HUES6 (cell line): ENCODE results near the gene CDK4.

Source experiments
- H3K27ac ChIP-seq: 2 replicates; pipeline ENCODE4 v1.7.0; 2013; ENCODE audit warnings: low read depth, mild to moderate bottlenecking, low read length, inconsistent platforms
- H3K27me3 ChIP-seq: 2 replicates; pipeline ENCODE4 v1.6.1; 2013; ENCODE audit warnings: low read length; ENCODE audit not compliant: control insufficient read depth, insufficient read depth
- H3K36me3 ChIP-seq: 2 replicates; pipeline ENCODE4 v1.6.1; 2013; ENCODE audit warnings: low read length; ENCODE audit not compliant: control insufficient read depth, insufficient read depth
- H3K4me1 ChIP-seq: 2 replicates; pipeline ENCODE4 v1.6.1; 2013; ENCODE audit warnings: low read length; ENCODE audit not compliant: control insufficient read depth, insufficient read depth
- H3K4me3 ChIP-seq: 2 replicates; pipeline ENCODE4 v1.5.1; 2013; ENCODE audit warnings: low read depth, low read length
- H3K9ac ChIP-seq: one replicate; pipeline ENCODE4 v1.6.1; 2013; ENCODE audit warnings: mild to moderate bottlenecking, low read length
- H3K9me3 ChIP-seq: 2 replicates; pipeline ENCODE4 v1.6.1; 2013; ENCODE audit warnings: low read depth, low read length; ENCODE audit not compliant: control insufficient read depth, insufficient read depth

The CDK4 gene

DNA sequence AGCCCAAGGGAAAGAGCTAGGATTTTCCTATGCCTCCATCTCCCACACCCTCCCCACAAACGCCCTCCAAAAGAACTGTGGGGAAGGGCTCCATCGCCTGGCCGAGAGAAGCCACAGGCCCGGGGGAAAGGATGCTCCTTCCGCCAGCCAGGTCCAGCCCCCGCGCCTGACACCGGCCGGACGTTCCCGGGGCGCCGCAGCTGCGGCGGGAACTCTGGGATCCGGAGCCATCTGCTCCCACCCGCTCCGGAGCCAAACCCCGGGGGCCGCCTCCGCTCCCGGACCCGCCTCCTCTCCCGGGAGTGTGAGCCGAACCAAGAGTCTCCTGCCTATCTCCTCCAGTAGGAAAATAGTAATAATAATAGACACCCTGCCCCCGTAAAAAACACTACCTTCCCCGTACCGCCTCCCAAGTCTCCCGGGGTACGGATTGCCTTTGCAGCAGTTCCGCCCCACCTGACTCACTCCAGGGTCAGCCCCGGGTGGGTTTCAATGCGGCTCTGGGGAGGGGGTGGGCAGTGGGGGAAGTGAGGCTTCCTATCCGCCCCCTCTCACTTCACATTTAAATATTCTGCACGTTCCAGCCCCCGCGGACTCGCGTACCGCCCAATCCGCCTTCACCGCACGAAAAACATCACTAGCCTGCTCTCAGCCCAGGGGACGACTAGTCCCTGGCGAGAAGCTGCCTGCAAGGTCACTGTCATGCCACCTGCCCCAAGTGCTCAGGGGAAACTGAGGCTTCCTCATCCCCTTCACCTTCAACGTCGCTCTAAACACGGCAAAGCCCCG, 16.0 kb downstream of the CDK4 start:
- Histone ChIP-seq H3K9me3 (no peaks in the 10 kb centered on the region), H3K4me3 (peak overlapping the region; percentile 53), H3K27ac (no peak overlapping the region), H3K36me3 (no peaks in the 10 kb centered on the region), H3K27me3 (peaks cover 99% of the 10 kb centered on the region), H3K4me1 (peaks cover 16% of the 10 kb centered on the region), H3K9ac (no peak overlapping the region)

GRCh38 chr12:57735198-57735855, 16.8 kb downstream of the CDK4 start:
- Histone ChIP-seq H3K9ac (no peak overlapping the region), H3K36me3 (no peaks in the 10 kb centered on the region), H3K4me1 (peaks cover 16% of the 10 kb centered on the region), H3K9me3 (no peaks in the 10 kb centered on the region), H3K27me3 (peaks cover 99% of the 10 kb centered on the region), H3K4me3 (peak overlapping the region; percentile 53), H3K27ac (no peak overlapping the region)

DNA sequence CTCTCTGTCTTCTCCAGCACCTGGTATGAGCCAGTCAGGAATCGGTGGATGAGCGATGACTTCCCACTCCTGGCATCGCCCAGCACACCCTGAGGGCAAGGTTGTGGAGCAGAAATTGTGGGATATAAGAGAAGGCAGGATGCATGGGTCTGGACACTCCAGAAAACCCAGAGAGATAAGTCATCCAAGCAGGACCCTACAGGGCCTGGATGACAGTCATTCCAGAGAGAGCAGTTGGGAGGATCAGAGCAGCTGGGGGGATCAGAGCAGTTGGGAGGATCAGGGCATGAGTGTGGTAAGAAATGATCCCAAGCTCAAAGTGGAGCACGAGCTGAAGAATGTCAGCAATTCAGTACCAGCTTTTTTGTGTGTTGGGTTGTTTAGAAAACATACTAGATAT, 17.5 kb downstream of the CDK4 start:
- Histone ChIP-seq H3K36me3 (no peaks in the 10 kb centered on the region), H3K9me3 (no peaks in the 10 kb centered on the region), H3K9ac (no peak overlapping the region), H3K27me3 (peaks cover 99% of the 10 kb centered on the region), H3K27ac (no peak overlapping the region), H3K4me1 (peaks cover 16% of the 10 kb centered on the region), H3K4me3 (no peak overlapping the region)

- H3K36me3 ChIP-seq = no peaks in the 10 kb centered on the region
- no peaks in the 10 kb centered on the region for H3K9me3 ChIP-seq
- no peak overlapping the region for H3K9ac ChIP-seq
- no peak overlapping the region for H3K27ac ChIP-seq
- peaks cover 99% of the 10 kb centered on the region for H3K27me3 ChIP-seq
- peaks cover 11% of the 10 kb centered on the region; the same call in 1 of the 2 replicates for H3K4me1 ChIP-seq
- H3K4me3 ChIP-seq = no peak overlapping the region
Observed at GRCh38 chr12:57733928-57734327, 18.2 kb downstream of the CDK4 start.

- H3K36me3 ChIP-seq = no peaks in the 10 kb centered on the region
- peaks cover 11% of the 10 kb centered on the region; the same call in 1 of the 2 replicates for H3K4me1 ChIP-seq
- no peak overlapping the region for H3K27ac ChIP-seq
- H3K9me3 ChIP-seq = no peaks in the 10 kb centered on the region
- H3K27me3 ChIP-seq = peaks cover 99% of the 10 kb centered on the region
- no peak overlapping the region for H3K9ac ChIP-seq
- H3K4me3 ChIP-seq = no peak overlapping the region
Observed at GRCh38 chr12:57732726-57733593, 19.1 kb downstream of the CDK4 start.

DNA sequence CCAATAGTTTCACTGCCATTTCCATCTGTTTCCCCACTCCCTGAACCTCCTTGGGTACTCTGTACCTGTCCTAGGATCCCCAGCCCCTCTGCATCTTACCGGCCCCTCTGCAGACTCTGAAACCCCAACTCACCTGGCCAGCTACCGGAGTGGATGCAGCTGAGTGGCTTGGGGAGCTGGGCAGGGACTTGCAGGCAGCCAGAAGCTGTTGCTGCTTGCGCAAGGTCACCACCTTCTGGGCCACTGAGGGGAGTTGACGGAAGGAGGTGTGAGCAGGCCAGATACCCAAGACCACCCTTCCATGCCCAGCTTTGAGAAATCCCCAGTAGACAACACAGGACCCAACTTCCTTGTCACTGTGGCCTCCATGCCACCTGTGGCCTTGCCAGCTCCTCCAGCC, 19.8 kb downstream of the CDK4 start:
- Histone ChIP-seq H3K27ac (no peak overlapping the region), H3K4me1 (peaks cover 14% of the 10 kb centered on the region; the same call in 1 of the 2 replicates), H3K36me3 (no peaks in the 10 kb centered on the region), H3K4me3 (no peak overlapping the region), H3K27me3 (peaks cover 99% of the 10 kb centered on the region), H3K9me3 (no peaks in the 10 kb centered on the region), H3K9ac (no peak overlapping the region)

DNA sequence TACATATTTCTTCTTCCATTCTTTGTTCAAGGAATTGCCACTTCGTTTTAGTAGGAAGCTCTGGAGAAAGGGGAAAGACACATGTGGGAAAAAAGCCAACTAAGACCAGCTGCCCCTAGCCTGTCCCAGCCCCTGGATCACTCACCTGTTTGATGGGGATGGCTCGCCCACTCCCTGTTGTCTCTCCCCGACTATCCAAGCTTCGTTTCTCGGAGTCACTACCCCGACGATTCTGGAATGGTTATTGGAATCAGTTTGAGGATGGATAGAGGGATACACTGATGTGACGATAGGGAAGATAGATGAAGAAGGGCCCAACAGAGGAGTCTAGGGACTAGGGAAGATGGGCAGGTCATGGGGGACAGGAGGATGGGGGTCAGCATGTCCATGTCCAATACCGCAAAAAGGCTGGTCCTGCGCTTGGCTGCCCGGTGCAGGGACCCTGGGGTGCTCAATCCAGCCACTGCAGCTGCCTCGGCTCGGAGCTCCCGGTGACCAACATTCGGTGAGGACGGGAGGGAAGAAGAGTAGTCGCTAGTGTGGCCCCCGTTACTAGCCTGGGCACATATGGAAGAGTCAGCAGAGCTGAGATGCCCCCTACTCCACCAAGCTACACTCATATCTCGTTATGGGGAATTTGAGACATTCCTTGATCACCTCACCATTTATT, 20.6 kb downstream of the CDK4 start:
- Histone ChIP-seq H3K9ac (no peak overlapping the region), H3K9me3 (no peaks in the 10 kb centered on the region), H3K4me3 (no peak overlapping the region), H3K4me1 (peaks cover 12% of the 10 kb centered on the region; the same call in 1 of the 2 replicates), H3K27ac (no peak overlapping the region), H3K36me3 (no peaks in the 10 kb centered on the region), H3K27me3 (peaks cover 99% of the 10 kb centered on the region)

DNA sequence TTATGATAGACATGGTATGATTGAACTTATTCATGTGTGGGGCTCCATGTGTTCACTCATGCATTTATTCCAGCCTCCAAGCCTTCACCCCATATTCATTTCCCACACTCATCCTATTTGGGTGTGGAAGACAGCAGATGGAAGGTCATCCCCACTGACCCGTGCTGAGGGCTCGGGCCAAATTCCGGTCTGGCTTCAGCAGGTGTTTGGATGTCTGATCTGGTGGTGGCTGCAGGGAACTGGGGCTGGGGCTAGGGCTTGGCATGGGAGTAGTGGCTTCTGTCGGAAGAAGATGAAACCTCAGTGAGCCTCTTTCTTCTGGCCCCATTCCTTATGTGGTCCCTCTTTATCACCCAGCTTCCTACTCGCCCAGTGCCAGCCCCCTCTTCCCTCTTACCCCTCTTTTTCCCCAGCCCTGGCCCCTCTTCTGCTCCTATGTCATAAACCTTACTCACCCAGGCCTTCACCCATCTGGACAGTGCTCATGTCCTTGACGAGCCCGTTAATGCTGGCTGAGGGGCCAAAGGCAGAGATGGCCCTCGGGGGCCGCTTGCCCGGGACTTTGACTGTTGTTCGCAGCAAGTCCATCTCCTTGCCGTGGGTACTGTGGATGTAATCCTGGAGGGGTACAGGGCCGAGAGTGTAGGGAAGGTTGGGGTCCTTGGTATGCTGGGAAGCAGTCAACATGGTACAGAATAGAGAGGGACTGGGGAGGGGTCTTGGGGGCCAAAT, 21.6 kb downstream of the CDK4 start:
- H3K4me3 ChIP-seq = no peak overlapping the region
- no peaks in the 10 kb centered on the region for H3K36me3 ChIP-seq
- H3K27ac ChIP-seq = no peak overlapping the region
- peaks cover 98% of the 10 kb centered on the region for H3K27me3 ChIP-seq
- H3K9ac ChIP-seq = no peak overlapping the region
- no peaks in the 10 kb centered on the region for H3K9me3 ChIP-seq
- H3K4me1 ChIP-seq = peaks cover 7% of the 10 kb centered on the region; the same call in 1 of the 2 replicates

DNA sequence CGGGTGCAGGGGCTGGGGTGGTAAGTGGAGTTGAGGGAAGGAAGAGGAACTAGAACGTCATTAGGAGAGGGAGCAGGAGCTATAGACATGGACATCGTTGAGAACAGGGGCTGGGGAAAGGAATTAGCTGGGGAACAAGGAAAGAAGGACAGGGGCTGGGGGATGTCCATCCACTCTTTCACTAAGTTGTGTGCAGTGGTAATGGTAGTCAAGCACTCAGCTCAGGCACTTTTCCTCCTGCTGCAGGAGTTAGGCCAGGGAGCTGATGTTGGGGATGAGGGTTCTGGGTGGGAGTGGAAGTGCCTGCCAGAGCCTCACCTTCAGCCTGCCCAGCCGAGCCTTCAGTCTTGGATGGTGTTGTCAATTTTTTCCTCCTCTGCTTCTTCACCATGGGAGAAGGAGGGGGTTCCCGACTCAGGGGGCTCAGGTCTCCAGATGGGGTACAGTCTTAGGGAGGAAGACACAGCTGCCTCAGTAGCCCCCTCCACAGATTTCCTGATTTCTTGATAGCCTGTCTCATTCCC, 22.7 kb downstream of the CDK4 start:
- peaks cover 97% of the 10 kb centered on the region for H3K27me3 ChIP-seq
- 0 out of 2 replicates have a peak, but pooled peaks cover 5% of the 10 kb centered on the region for H3K4me1 ChIP-seq
- no peak overlapping the region for H3K4me3 ChIP-seq
- no peak overlapping the region for H3K27ac ChIP-seq
- H3K9me3 ChIP-seq = no peaks in the 10 kb centered on the region
- H3K9ac ChIP-seq = no peak overlapping the region
- no peaks in the 10 kb centered on the region for H3K36me3 ChIP-seq
